ENCODE measurements around the gene PLXND1. TPM values are rescaled to one million over a fixed set of nuclear protein-coding genes. Genes with fewer than 3 reads are reported as not detected.
A peak's percentile ranks its signal among the peaks of the same experiment; 100 is the strongest.

Gene PLXND1
- total RNA-seq, 1 donor from 2014 or later = 233 TPM

DNA sequence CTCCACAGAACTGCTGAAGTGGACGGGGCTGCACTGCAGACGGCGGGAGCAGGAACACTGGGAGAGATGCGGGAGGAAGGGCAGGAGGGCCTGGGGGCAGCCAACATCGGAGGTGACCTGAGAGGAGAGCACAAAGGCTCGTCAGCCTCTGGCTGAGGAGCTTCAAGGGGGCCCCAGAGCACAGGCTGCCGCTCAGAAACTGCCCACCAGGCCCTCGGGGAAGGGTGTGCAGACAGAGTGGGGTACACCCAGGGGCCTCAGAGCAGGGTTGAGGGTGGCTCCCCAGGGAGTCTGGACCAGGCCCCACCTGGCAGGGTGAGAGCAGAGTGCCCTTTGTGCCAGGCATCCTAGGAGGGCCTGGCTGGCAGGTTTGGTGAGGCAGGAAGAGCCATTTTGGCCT is 92.8 kb downstream of the PLXND1 start:
- Histone ChIP-seq H3K36me3 (peaks cover 47% of the 10 kb centered on the region), H3K4me3 (no peak overlapping the region), H3K27ac (no peak overlapping the region), H3K27me3 (ENCODE audit: low read depth) (no peaks in the 10 kb centered on the region), H3K4me1 (no peaks in the 10 kb centered on the region), H3K9me3 (no peaks in the 10 kb centered on the region)
- DNase-seq = no peak
- peak in 1 of 2 donors; percentile 9 for ATAC-seq
- TF ChIP-seq, protein P1, sequence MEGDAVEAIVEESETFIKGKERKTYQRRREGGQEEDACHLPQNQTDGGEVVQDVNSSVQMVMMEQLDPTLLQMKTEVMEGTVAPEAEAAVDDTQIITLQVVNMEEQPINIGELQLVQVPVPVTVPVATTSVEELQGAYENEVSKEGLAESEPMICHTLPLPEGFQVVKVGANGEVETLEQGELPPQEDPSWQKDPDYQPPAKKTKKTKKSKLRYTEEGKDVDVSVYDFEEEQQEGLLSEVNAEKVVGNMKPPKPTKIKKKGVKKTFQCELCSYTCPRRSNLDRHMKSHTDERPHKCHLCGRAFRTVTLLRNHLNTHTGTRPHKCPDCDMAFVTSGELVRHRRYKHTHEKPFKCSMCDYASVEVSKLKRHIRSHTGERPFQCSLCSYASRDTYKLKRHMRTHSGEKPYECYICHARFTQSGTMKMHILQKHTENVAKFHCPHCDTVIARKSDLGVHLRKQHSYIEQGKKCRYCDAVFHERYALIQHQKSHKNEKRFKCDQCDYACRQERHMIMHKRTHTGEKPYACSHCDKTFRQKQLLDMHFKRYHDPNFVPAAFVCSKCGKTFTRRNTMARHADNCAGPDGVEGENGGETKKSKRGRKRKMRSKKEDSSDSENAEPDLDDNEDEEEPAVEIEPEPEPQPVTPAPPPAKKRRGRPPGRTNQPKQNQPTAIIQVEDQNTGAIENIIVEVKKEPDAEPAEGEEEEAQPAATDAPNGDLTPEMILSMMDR (IDR thresholded peaks at IDR 0.05) = no peak
- intact Hi-C loops (cut with DNase I) = no loop called here

DNA sequence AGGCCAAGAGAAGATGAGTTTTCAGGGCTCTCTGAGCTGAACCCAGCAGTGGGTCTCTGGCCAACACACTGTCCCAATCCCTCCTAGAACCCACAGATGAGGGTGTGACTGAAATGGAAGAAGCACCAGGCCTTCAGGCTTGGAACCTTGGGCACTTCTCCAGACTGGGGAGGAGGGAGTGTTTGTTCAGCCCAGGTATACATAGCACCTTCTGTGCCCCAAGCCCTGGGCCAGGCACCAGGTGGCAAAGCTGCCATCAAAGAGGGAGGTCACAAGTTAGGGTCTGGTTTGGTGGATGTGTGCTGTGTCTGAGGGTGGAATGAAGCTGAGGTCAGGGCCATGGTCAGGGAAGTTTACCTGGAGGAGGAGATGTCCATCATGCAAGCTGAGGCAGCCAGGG is 93.9 kb downstream of the PLXND1 start:
- TF ChIP-seq, protein P1 (IDR thresholded peaks at IDR 0.05) = no peak

DNA sequence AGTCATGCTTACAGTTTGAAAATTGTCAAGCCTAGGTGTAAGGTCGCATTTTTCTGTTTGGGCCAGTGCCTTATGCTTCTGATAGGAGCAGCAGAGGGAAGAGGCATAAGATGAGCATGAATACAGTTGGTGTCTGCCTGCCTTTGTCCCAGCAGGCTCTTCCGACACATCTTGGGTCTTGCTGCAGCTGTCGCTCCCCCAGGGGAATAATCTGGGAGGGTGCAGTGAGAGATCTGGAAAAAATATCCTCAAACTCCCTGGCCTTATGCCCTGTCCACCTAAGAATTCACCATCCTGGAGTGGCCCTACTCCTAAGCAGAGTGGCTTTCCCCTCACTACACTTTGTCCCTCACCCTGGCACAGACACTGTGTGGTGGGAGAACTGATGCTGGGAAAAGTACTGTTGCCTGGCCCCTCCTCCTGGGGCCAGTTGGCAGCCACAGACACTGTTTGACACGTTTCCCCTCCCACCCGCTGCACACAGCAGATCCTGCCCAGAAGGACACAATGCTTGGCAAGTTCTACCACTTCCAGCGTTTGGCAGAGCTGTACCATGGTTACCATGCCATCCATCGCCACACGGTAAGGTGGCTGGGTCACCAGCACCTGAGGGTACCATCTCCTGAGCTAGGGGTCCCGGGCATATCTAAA is 99.2 kb downstream of the PLXND1 start:
- Histone ChIP-seq H3K27me3 (ENCODE audit: low read depth) (no peaks in the 10 kb centered on the region), H3K4me3 (no peak overlapping the region), H3K27ac (peak overlapping the region; percentile 27), H3K36me3 (peaks cover 62% of the 10 kb centered on the region), H3K4me1 (peaks cover 16% of the 10 kb centered on the region), H3K9me3 (no peaks in the 10 kb centered on the region)
- TF ChIP-seq, protein P1 (IDR thresholded peaks at IDR 0.05) = no peak
- DNase-seq (no peak), ATAC-seq (peak; percentile 17 to 54)
- intact Hi-C loops (cut with DNase I) = no loop called here

More for the DNA sequence above, 93.9 kb downstream of the PLXND1 start:
- intact Hi-C loops (cut with DNase I) = no loop called here
- Histone ChIP-seq H3K27me3 (ENCODE audit: low read depth) (no peaks in the 10 kb centered on the region), H3K27ac (no peak overlapping the region), H3K36me3 (peaks cover 48% of the 10 kb centered on the region), H3K4me1 (no peaks in the 10 kb centered on the region), H3K9me3 (no peaks in the 10 kb centered on the region), H3K4me3 (no peak overlapping the region)
- ATAC-seq = no peak
- no peak for DNase-seq

DNA sequence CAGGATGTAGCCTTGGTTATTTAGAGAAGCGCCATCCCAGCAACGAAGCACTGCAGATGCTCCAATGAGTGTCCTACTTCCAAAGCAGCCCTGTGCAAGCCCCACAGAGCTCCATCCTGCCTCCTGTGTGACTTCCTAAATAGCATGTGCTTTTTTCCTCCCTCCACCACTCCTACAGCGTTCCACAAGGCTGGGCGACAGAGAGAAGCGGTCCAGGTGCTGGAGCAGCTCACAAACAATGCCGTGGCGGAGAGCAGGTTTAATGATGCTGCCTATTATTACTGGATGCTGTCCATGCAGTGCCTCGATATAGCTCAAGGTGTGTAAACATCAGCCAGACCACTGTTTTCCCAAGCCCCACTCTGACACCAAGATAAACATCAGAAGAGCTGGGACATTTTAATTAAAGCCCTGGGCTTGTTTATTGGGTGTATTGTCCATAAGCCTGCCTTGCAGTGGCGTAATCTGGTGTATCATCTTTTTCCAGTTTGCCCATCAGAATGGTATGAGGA is 100.2 kb downstream of the PLXND1 start:
- Histone ChIP-seq H3K27ac (no peak overlapping the region), H3K9me3 (no peaks in the 10 kb centered on the region), H3K4me3 (no peak overlapping the region), H3K36me3 (peaks cover 58% of the 10 kb centered on the region), H3K27me3 (ENCODE audit: low read depth) (no peaks in the 10 kb centered on the region), H3K4me1 (peaks cover 17% of the 10 kb centered on the region)
- DNase-seq (no peak), ATAC-seq (no peak)
- intact Hi-C loops (cut with DNase I) = no loop called here
- TF ChIP-seq, protein P1 (IDR thresholded peaks at IDR 0.05) = no peak

DNA sequence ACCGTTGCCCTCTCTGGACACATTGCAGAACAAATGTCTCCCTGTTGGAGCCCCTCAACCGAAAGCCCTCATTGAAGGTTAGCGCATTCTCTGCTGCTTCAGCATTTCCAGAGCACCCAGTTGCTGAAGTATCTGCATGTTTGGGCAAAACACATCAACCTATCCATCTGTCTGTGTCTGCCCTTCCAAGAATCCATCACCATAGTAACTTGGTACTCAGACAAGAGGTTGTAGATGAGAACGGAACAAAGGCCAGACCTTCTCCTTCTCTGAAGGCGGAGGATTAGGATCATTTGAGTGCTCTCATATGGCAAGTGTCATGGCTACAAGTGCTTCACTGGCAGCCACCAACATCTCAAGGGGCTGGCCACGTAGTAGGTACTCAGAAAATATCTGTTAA is 101.1 kb downstream of the PLXND1 start:
- ATAC-seq (no peak), DNase-seq (no peak)
- Histone ChIP-seq H3K4me3 (no peak overlapping the region), H3K4me1 (peaks cover 26% of the 10 kb centered on the region), H3K9me3 (no peaks in the 10 kb centered on the region), H3K36me3 (peaks cover 61% of the 10 kb centered on the region), H3K27me3 (ENCODE audit: low read depth) (no peaks in the 10 kb centered on the region), H3K27ac (no peak overlapping the region)
- intact Hi-C loops (cut with DNase I) = no loop called here
- TF ChIP-seq, protein P1 (IDR thresholded peaks at IDR 0.05) = no peak

Other genes starting within 250 kb of the PLXND1 start
- gene EFCAB12, start 178.0 kb downstream of the PLXND1 start, total RNA-seq = 4.8 TPM
- 38.8 TPM for gene MBD4, start 166.7 kb downstream of the PLXND1 start, total RNA-seq
- gene IFT122, start 166.5 kb downstream of the PLXND1 start, total RNA-seq = 29.9 TPM
- gene RHO, start 78.0 kb downstream of the PLXND1 start, total RNA-seq = not detected
- not detected for gene H1-8, start 63.5 kb downstream of the PLXND1 start, total RNA-seq

All from lower lobe of right lung (tissue), 2 donors.